TTC549 (cell line): ENCODE measurements around the gene SMTNL2.

Experiments
- FAIRE-seq: peaks from 2 replicates; lab custom pipeline; 2012; peaks lifted over from hg19 to GRCh38; lab: Jason Lieb, UNC

SMTNL2 gene

DNA sequence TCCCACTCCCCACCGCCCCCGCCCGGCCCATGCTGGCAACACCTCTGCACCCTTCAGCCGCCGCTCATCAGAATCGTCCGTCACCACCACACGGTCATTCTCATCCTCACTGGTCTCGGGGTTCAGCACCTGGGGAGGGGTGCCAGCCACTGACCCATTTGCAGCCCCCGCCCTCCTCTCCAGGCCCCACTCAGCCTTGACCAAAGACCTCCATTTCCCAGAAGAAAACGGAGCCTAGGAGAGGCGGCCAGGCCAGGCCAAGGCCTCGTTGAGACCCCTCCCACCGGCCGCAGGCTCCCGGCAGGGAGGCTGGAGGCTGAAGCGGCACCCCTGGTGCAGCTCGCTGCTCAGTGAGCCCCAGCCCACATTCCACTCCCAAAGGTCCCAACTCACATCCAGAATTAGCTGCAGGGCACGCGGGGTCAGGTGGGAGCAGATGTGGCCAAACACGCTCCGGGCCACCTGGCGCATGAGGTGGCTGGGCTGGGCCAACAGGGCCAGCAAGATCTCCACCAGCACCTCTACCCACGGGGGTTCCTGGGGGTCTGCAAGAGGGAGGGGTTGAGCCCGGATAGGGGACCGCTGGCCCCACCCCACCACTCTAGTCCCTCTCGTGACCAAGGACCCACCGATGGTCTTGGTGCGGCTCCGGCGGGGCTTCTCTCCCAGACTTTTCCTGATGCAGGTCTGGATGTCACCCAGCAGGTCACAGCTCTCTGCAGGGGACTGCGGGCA lies 38.9 kb upstream of the SMTNL2 start:
- no peak for FAIRE-seq

DNA sequence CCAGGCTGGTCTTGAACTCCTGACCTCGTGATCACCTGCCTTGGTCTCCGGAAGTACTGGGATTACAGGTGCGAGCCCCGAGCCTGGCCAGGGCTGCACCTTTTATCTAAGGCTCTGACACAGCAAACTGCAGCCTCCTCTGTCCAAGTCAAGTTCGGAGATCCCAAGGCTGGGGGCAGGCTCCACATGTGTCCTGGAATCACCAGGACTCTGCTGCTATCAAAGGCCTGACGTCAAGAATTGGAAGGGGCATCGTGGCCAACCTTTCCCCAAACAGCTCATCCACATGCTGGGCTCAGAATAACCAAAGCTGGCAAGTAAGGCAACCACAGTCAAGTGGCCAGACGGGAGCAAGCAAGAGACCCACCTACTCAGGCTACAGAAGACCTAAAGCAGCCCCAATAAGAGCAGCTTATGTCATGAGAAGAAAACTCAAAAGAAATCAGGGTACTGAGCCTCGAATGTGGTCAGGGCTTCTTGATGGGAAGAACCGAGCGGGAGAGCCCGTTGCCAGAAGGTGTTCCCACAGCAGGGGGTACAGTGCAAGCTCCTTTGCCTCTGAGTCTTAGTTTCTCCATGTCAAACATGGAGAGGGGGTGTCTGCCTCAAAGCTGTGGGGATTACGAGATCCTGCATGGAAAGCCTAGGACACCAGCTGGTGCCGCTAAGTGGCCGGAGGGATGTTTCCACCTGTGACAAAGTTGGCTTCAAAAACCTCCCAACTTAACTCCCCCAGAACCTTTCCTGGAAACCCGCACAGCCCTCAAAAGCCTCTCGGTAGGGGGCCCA lies 37.0 kb upstream of the SMTNL2 start:
- FAIRE-seq = no peak

DNA sequence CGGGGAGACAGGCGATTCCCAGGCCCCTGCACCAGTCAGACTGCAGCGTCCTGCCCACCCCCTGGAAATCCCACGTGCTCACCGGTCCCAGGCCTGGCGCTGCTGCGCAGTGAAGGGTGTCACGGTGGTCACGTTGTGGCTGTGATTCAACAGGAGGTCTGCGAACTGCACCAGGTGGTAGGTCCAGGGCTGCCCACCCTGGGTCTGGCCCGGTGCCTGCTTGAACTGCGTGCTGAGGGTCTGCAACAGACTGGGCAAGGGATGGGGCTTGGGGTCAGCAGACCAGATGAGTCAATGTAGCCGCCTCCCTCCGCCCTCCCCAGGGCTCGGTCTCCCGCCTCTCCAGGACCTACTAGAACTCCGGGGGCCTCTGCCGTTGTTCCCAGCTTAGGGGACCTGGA lies 36.3 kb upstream of the SMTNL2 start:
- no peak for FAIRE-seq

DNA sequence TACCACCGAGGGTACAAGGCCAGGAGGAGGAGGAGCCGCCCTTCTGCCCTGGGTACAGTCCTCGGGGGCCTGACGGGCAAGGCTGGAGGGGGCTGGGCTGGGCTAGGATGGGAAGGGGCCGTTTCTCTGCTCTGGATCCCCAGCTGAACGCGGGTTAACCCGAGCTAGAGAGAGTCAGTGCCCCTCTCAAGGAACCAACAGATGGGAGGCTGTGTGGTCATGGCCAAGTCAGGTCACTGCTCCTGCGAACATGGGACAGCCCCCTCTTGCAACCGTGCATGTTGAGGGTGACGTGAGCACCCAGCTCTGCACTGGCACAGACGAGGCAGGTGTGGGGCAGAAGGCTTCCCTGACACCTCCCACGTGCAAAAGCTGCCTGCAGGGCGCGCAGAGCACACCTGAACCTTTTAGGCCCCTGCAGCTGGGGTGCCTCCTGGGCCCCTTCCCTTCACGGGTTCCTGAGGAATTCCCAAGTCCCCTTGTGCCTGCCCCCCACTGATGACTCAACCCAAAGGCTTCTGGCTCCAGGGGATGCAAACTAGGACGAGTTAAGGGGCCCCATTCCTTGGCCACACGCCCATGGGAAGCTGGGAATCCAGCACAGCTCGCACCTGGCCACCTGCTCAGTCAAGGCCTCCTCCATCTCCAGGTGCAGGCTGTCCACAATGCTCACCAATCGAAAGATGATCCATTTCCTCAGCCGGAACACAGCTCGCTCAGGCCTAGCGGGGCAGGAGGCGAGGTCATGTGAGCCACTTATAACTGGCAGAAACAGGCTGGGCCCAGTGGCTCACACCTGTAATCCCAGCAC lies 35.4 kb upstream of the SMTNL2 start:
- no peak for FAIRE-seq

DNA sequence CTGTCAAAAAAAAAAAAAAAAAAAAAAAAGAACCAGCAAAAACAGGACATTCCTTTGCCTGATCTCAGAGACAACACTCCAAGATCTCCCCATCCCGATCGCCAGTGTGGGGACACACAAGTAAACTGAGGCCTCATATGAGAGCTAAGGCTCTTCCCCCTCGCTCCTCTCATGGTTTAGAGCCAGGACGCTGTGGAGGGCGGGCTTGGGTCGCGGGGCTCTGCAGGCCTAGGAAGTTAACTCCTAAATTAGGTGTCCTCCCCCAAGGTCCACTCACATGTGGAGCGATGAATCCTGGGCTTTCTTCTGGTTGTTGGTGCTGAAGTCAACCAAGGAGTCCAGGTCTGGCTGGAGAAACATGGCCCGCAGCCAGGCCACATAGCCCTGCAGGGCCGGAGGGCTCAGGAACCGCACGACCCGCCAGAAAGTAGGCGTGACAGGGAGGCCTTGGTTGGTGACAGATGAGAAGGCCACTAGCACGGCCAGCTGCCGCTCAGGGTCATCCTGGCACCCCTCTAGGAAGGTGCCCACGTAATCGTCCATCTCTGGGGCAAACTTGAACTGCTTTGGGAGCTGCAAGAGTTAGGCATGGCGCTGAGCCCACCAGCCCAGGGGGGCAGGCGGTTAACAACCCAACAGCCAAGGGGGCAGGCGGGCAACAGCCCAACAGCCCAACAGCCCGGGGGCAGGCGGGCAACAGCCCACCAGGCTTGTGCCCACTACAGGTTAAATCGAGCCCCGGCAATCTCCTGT lies 34.4 kb upstream of the SMTNL2 start:
- no peak for FAIRE-seq

DNA sequence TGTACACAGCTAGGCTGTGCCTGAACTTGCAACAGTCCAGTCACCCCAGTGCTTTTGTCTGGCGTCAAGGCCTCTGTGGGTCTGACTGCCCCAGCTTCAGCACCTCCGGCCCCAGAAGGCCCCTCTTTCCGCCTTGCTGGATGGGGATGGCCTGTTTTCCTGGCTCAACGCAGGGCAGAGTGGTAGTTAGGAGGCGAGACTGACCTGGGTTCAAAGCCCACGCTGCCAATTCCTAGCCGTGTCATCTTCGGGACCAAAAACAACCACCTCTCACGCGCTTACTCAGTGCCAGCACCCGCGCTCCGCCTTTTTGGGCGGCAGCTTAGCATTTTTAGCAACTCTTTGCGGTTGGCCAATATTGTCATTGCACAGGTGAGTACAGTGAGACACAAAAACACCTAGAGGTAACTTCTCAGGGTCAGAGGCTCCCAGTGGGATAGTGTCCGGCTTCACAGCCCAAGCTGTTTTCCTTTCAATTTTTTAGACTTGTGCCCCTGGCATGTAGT lies 33.7 kb upstream of the SMTNL2 start:
- FAIRE-seq = no peak

DNA sequence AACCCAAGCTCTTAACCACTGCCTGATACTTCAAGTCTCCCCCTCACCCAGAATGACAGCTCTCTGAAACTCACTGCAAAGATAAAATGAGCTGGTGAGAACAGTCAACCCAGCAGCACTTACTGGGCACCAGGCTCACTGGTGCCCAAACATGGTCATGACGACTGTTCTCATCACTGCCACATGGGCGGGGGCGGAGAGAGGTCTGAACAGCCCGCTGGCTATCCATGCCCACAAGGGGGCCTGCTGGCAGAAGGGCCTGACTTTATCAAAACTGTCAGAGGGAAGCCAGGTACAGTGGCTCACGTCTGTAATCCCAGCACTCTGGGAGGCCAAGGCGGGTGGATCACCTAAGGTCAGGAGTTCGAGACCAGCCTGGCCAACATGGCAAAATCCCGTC lies 33.2 kb upstream of the SMTNL2 start:
- no peak for FAIRE-seq

DNA sequence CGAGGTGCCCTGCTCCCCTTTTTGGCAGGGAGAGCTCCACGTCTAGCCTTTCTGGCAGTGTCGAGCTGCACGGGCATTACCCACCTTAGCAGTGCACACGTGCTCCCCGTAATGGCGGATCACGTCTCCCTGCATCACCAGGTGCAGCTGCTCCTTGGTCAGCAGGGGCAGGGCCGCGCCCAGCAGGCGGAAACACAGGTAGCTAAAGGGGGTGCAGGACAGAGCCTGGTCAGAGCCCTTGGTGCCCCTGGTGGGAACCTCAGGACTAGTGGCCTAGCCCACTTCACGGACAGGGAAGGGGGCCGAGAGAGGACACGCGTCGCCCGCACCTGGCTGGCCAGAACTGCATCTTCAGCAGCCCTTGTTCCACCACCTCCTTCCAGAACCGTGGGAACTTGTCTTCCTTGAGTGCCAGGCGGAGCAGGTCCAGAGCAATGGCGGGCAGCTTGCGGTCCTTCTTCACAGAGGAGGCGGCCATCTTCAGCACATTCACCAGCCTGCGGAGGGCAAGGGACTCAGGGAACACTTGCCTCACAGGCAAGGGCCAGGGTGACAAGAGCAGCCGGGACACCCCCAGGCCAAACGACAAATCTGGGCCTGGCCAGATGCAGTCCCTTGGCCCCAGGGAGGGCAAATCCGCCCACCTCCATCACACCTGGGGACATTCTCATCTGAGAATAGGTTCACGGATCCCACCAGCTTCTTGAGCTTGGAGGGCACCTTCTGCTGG lies 32.4 kb upstream of the SMTNL2 start:
- FAIRE-seq = no peak

DNA sequence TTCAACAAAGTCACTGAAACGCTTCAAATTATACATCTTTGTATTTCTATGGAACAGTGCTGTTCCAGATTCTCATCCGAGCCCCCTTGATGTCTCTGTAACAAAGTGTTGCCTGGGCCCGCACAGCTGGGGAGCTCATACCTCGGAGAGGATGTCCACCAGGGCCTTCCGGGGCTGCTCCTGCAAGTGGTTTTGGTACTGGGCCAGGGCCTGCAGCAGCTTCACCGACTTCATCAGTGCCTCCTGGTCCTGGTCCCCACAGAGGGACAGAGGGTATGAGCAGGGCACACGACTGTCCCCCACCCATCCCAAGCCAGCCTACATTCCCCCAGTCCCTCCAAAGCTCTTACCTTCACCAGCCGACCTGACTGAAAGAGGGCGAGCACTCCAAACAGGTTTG lies 30.7 kb upstream of the SMTNL2 start:
- no peak for FAIRE-seq

DNA sequence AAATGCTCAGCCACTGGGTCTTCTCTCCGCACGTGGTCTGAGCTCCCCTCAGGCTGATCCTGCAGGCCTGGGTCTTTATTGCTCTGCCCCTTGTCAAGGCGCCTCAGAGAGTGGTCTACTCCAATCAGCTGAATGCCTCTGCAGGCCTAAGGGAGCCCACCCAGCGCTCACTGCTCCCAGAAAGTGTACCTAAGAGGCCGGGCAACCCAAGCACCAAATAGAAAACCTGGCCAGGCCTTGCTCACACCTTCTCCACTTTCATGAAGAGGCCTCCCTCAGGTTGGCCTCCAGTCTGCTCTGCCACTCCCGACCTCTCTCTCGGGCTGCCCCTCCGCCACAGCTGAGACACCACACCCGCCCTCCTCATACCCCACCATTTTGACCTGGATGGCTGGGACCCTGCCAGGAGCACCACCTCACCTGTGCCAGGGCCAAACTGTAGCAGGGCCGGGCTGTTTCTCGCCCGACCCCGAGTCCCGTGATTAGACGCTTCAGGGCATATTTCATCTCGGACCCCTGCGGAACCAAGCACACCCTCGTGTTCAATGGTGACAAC lies 29.8 kb upstream of the SMTNL2 start:
- FAIRE-seq = no peak

DNA sequence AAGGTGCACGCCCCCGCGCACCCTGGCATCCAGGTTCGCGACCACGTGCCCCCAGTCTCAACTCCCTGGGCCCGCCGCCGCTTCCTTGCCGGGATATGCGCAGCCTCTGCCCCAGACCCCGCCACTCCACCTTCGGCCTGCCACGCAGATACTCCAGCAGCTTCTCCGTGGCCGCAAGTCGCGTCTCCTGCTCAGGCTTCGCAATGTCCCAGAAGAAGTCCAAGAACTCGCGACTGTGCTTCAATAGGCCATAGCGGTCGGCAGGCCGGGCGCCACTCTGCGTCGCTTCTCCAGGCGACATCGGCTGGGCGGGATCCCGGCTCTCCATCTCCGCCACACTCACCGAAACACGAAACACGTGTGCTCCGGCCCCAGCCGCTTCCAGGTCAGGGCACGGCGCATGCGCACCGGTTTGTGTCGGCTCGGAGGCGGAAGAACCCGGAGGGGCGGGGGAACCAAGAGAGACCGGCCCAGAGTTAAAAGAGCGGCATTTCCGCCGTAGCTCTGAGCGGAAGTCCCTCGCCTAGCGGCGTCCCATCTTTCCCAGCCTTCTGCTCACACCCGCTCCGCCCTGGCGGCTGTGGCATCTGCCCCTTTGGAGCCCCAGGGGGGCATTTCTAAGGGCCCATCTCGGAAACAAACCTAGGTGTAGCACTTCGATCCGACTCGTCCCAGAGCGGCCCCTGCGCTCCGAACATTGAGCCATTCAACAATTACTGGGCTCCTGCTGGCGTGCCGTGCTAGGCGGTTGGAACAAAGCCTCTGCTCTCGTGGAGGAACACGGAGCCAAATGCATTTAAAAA lies 29.1 kb upstream of the SMTNL2 start, which contains the start of gene MYBBP1A:
Gene MYBBP1A (minus strand): TSS at position 388 of the 803 bp plus-strand sequence. CDS start 60 bp downstream, at position 328.
- peak; percentile 70 for FAIRE-seq

DNA sequence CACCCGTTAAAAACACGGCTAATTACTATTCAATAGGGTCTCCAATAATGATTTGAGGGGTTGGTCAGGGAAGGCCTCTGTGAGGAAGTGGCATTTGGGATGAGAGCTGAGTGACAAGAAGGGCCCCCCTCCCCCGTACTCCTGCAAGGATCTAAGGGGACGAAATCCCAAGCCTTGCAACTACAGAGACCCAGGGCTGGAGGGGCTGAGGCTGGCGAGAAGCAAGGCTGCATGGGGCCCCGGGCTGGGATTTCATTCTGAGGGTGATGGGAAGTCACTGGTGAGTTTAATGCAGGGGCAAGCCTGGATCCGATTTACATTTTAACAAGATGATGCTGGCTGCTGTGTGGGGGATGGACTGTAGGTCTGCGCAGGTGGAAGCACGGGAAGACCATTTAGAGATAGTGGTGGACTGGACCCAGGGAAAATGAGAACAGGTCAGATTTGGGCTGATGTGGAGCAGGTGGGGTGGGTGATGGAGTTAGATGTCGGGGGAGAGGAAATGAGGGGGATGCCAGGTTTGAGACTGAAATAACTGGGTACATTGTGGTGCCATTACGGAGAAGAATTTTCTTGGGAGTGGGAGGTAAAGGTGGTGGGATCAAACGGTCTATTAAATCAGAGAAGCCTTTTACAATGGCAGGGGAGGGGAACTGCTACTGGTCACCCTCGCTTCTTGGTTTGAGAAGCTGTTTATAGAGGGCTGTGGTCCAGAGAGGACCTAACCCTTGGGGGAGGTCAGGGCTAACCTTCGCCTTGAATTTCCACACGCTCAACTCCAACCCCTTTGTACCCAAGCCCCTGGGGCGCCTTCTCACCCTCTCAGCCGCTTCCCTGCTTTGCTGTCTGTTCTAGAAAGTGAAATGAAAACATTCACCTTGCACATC lies 28.2 kb upstream of the SMTNL2 start:
- no peak for FAIRE-seq

DNA sequence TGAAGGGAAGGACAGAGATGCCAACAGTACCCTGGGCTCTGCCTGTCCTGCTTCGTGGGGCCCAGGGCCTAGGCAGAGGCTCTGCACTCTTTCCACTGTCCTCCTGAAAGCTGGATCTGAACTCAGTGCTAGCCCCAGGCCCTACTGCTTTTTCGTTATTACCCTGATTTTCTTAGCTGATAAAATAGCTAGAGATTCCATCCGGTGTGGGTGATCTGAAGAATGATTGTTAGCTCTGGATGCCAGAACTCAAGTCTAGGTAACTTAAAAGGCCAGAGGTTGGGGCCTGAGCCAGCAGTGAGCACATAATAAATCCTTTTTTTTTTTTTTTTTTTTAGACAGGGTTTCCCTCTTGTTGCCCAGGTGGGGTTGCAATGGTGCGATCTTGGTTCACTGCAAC lies 27.3 kb upstream of the SMTNL2 start:
- FAIRE-seq = no peak

DNA sequence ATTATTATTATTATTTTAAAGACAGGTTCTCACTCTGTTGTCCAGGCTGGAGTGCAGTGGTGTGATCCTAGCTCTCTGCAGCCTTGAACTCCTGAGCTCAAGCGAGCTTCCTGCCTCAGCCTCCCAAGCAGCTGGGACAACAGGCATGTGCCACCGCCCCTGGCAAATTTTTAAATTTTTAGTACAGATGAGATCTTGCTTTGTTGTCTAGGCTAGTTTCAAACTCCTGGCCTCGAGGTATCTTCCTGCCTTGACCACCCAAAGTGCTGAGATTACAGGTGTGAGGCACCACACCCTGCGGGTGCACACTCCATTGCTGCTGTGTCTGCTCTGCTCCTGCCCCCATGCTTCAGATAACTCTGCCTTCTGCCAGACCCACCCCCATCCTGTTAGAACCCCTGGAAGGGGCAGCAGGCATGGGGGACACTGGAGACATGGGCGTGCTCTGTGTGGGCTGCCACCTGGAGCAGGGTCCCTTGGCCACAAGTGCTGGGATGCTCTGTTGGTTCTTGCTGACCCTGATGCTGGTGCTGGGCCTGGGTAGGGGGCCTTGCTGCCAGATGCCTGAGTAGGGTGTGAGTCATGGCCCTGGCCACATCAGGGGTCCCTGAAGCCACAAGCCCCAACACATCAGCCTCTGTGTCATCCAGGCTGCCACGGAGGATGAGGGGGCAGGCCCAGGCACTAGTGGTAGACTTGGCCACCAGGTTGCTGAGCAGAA lies 26.5 kb upstream of the SMTNL2 start:
- no peak for FAIRE-seq

DNA sequence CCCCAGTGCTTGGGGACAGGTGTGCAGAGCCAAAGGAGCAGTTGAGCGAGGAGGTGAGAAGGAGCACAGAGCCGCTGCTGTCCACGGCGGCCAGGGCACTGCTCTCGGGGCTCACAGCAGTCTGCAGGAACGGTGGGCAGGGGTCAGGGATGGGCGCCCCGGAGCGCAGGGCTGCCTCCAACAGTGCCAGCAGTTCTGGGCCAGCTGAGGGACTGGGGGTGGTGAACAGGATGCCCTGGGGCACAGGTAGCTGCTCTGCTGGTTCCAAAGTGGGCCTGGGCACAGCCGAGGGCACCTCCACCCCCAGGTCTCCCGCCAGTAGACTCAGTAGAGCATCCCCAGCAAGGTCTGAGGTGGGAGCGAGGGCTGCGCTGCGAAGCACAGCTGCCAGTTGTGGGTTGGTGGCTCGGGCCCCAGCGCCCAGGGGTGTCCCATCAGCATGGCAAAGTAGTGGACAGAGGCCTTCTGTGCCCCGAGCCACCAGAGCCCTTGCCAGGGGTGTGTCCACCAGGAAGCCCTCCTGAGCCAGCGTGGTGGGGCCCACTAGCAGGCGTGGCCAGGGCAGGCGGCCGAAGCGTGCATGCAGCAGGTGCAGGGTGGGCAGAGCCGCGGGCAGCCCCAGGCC lies 25.9 kb upstream of the SMTNL2 start:
- no peak for FAIRE-seq

DNA sequence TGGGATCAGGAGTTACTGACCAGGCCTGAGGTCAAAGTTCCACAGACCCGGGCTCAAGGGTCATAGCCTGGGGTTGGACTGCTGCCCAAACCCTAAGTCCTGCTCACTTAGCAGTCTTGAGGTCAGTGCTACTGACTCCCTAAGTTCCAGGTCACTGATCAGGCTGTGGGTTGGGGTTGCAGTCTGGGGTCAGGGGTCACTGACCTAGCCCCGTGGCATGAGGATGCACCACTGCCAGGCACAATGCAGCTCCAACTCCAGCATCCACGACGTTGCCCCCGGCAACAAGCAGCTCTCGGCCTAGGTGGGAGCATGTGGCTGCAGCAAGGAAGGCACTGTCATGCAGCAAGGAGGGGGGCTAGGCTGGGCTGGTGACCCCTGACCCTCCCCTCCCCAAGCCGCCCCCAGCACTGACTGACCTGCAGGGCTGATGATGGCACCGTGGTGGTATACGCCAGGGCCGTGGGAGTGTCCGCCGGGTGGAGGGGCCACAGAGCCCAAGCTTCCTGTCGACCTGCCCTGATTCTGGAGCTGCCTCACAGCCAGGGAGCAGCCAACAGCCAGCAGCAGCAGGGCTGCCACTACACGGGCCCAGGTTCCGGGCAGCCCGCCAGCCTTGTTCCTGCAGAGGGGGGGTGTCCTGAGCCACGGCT lies 25.1 kb upstream of the SMTNL2 start:
- FAIRE-seq = no peak

DNA sequence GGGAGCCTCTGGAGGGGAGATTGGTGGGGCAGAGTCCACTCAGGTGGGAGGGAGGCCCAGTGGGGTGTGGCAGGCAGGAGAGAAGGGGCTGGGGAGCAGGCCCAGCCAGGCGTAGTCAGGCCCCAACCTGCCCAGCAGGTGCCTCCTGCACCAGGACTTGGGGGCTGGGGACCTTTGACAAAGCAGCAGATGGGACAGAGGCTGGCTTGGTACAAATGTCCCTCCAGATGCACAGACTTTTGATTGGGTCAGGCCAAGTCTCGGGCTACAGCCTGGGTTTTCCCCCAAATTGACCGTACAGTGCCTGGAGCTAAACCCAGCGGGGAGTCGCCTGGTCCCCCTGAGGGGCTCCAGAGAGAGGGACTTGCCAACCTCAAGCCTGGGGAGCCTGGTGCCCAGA lies 24.4 kb upstream of the SMTNL2 start:
- no peak for FAIRE-seq
